Tibial nerve (tissue), 4 donors: Measurements from ENCODE around the gene CDC42SE2.

ENCODE experiments used
- EP300 ChIP-seq, 2 donors: sonication (generic); formaldehyde crosslinking; IDR thresholded peaks; one replicate each; pipeline ENCODE4 v1.6.1; 2017; ENCODE audit warnings: antibody characterized with exemption in 2 of 2, mild to moderate bottlenecking in 1 of 2
- POLR2A ChIP-seq, 2 donors: fragments of 450-650 bp; IDR thresholded peaks; one replicate each; pipeline ENCODE4 v1.6.1; 2017; ENCODE audit warnings: antibody characterized with exemption in 2 of 2, mild to moderate bottlenecking in 2 of 2, moderate library complexity in 2 of 2
- TF ChIP-seq, protein P1 (sequence below), 5 experiments: fragments of 200-600 bp in 3 of 5; fragments of 450-650 bp in 2 of 5; sonication (generic) in 3 of 5; IDR thresholded peaks; one replicate each; pipeline ENCODE4 v1.5.1; 2016 to 2019; ENCODE audit warnings: antibody characterized with exemption in 5 of 5, mild to moderate bottlenecking in 3 of 5, moderate library complexity in 2 of 5

DNA sequence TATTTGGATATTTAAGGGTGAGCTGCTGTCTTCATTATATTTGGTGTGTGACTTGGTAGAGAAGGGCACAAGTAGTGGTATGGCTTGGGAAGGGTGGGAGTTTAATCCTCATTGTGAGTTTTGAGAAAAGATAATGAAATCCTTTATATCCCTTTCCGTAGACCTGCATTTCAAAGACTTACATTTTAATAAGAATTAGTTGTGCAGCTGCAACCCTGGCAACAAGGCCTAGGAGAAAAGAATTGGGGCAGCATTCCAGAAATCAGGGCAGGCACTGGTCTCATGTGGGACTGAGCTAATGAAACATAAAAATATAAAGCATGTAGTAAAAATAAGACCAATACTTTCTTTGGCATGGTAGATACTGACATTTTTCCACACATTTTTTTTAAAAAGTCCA is 60.5 kb downstream of the CDC42SE2 start:
- TF ChIP-seq, protein P1, sequence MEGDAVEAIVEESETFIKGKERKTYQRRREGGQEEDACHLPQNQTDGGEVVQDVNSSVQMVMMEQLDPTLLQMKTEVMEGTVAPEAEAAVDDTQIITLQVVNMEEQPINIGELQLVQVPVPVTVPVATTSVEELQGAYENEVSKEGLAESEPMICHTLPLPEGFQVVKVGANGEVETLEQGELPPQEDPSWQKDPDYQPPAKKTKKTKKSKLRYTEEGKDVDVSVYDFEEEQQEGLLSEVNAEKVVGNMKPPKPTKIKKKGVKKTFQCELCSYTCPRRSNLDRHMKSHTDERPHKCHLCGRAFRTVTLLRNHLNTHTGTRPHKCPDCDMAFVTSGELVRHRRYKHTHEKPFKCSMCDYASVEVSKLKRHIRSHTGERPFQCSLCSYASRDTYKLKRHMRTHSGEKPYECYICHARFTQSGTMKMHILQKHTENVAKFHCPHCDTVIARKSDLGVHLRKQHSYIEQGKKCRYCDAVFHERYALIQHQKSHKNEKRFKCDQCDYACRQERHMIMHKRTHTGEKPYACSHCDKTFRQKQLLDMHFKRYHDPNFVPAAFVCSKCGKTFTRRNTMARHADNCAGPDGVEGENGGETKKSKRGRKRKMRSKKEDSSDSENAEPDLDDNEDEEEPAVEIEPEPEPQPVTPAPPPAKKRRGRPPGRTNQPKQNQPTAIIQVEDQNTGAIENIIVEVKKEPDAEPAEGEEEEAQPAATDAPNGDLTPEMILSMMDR (IDR thresholded peaks at IDR 0.05), result no peak
- no peak for TF ChIP-seq EP300 (IDR thresholded peaks at IDR 0.05)
- TF ChIP-seq POLR2A (IDR thresholded peaks at IDR 0.05), result no peak
